BE2C (cell line): Measurements from ENCODE around the gene ZNF668.

ENCODE experiments used
- DNase-seq: peaks from one replicate; pipeline ENCODE4 v3.0.0-alpha.2; 2020
- H3K27me3 ChIP-seq: fragments of 250-450 bp; sonication (Bioruptor Pico); 2 replicates; pipeline ENCODE4 v1.5.1; 2020; ENCODE audit warnings: mild to moderate bottlenecking
- H3K36me3 ChIP-seq: fragments of 250-450 bp; sonication (Bioruptor Pico); 2 replicates; pipeline ENCODE4 v1.5.1; 2020; ENCODE audit warnings: mild to moderate bottlenecking
- H3K4me1 ChIP-seq: fragments of 250-450 bp; sonication (Bioruptor Pico); 2 replicates; pipeline ENCODE4 v1.5.1; 2020
- H3K4me3 ChIP-seq: 2 replicates; pipeline ENCODE4 v1.5.1; 2011; ENCODE audit warnings: low read depth, low read length
- H3K9me3 ChIP-seq: fragments of 250-450 bp; sonication (Bioruptor Pico); 2 replicates; pipeline ENCODE4 v1.5.1; 2020
- TF ChIP-seq, protein P1 (sequence below): IDR thresholded peaks from 2 replicates; pipeline ENCODE4 v1.5.1; 2012; ENCODE audit warnings: mild to moderate bottlenecking, low read depth, low read length

The ZNF668 gene

DNA sequence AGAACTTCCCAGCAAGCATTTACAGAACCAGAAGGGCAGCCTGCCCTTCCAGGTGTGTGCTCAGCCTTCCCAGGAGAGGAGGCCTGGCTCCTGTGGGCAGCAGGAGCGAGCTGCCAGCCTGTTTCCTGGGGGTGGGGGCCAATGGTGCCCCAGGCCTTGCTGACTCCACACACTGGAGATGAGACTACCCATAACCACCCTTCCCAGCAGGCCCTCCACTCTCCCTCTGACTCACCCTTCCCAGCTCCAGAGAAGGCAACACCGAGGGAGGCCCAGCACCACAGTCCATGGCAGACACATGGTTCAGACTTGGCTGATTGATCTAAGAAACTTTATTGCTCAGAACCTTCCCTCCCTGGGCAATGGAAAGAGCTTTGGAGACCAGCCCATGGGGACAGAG, 16.5 kb upstream of the ZNF668 start:
- H3K9me3 ChIP-seq: no peaks in the 10 kb centered on the region
- TF ChIP-seq, protein P1, sequence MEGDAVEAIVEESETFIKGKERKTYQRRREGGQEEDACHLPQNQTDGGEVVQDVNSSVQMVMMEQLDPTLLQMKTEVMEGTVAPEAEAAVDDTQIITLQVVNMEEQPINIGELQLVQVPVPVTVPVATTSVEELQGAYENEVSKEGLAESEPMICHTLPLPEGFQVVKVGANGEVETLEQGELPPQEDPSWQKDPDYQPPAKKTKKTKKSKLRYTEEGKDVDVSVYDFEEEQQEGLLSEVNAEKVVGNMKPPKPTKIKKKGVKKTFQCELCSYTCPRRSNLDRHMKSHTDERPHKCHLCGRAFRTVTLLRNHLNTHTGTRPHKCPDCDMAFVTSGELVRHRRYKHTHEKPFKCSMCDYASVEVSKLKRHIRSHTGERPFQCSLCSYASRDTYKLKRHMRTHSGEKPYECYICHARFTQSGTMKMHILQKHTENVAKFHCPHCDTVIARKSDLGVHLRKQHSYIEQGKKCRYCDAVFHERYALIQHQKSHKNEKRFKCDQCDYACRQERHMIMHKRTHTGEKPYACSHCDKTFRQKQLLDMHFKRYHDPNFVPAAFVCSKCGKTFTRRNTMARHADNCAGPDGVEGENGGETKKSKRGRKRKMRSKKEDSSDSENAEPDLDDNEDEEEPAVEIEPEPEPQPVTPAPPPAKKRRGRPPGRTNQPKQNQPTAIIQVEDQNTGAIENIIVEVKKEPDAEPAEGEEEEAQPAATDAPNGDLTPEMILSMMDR: no peak
- no peak for DNase-seq
- H3K36me3 ChIP-seq: peaks cover 10% of the 10 kb centered on the region
- H3K4me1 ChIP-seq: no peaks in the 10 kb centered on the region
- H3K4me3 ChIP-seq: no peak overlapping the region
- no peaks in the 10 kb centered on the region for H3K27me3 ChIP-seq

DNA sequence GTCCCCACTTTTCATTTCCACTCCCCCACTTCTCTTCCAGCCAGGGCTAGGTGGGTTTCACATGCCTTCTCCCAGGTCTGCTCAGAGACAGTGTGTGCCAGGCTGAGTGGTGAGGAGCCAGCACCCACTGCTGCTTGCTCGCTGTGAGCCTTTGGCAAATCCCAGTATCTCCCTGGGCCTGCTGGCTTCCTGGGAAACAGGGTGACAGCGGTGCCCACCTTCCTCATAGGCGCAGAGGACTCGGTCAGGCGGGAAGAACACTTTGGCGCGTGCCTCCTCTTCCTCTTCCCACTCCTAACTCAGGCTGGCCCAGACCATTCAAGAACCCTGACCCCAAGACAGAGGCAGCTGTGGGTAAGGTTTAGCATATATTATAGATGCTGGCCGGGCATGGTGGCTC, 15.2 kb upstream of the ZNF668 start:
- TF ChIP-seq, protein P1: no peak
- H3K27me3 ChIP-seq: no peaks in the 10 kb centered on the region

DNA sequence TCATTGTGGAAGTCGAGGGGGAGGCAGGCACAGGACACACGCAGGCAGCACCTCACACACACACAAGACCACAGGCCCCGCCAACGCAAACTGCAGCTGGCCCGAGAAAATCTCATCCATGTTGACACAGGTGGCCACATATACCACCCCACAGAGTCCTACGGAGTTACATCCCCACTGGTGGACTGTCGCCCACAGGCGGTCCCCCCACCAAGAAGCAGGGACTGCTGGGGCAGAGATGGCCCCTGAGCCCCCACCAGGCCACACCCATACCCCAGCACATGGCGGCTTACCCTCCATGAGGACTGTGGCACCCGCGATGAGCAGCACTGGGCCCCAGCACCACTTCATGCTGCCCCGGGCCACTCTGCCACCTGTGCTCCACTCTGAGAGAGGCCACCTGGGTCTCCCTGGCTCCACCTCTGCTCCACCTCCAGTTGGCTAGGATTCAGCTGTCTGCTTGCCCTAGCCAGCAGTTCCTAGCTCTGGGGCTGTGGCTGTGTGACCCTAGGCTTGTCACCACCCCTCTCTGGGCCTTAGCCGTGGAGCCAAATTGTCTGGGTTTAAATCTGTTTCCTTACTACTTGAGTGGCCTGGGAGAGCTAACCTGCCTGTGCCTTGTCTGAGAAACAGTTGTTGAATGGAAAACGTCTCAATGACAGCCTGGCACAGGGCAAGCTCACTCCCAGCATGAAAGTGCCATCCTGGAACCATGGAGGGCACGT, 14.6 kb upstream of the ZNF668 start, which contains the start of gene PRSS53:
TSS of gene PRSS53 (minus strand) at position 485 of the 725 bp plus-strand sequence. CDS start at position 351, 134 bp downstream.
- H3K36me3 ChIP-seq: peaks cover 10% of the 10 kb centered on the region
- no peak within 1 kb of the TSS for H3K4me3 ChIP-seq
- H3K27me3 ChIP-seq: no peaks in the 10 kb centered on the region
- H3K9me3 ChIP-seq: no peaks in the 10 kb centered on the region
- H3K4me1 ChIP-seq: no peaks in the 10 kb centered on the region; the same call in 1 of the 2 replicates
- no peak for DNase-seq
- TF ChIP-seq, protein P1: no peak

More for the DNA sequence above, 15.2 kb upstream of the ZNF668 start:
- no peaks in the 10 kb centered on the region for H3K4me1 ChIP-seq
- H3K36me3 ChIP-seq: peaks cover 10% of the 10 kb centered on the region
- H3K4me3 ChIP-seq: no peak overlapping the region
- H3K9me3 ChIP-seq: no peaks in the 10 kb centered on the region
- DNase-seq: no peak

DNA sequence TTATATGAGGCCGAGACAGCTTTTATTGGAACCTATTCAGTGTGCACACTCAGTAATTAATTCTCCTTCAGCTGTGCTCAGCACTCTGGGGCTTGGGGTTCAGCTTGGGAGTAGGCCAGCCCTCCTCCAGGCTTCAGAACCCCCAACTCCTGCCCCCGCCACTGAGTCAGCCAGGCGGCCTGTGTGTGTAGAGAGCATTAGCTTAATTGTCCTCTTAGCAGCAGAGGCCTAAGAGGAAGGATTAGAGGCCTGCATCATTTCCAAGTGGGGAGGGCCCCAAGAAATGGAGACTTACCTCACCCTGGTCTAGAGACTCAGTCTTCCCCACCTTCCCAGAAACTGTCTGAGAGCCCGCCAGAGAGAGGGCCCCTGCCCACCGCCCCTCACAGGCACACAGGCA, 13.9 kb upstream of the ZNF668 start:
- TF ChIP-seq, protein P1: no peak
- no peaks in the 10 kb centered on the region for H3K9me3 ChIP-seq
- H3K4me1 ChIP-seq: no peaks in the 10 kb centered on the region; the same call in 1 of the 2 replicates
- DNase-seq: no peak
- peaks cover 16% of the 10 kb centered on the region for H3K36me3 ChIP-seq
- no peaks in the 10 kb centered on the region for H3K27me3 ChIP-seq
- no peak overlapping the region for H3K4me3 ChIP-seq

DNA sequence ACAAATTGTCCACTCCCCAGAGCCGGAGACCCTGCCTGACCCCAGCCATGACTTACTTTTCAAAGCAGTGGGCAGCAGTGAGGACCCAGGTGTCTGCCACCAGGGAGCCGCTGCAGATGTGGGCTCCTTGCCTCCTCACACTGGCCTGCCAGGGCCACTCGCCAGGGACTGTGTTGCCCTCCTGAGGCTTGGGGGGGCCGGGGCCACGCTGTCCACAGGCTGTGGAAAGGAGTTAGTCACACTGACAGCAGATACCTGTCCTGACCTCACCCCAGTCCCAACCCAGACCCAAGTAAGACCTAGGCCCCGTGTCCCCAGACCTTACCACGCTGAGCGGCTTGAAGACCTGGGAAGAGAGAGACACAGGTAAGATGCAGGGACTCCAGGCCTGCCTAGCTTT, 13.4 kb upstream of the ZNF668 start:
- no peak for DNase-seq
- Histone ChIP-seq H3K36me3 (peaks cover 16% of the 10 kb centered on the region), H3K9me3 (no peaks in the 10 kb centered on the region), H3K4me1 (no peaks in the 10 kb centered on the region; the same call in 1 of the 2 replicates), H3K27me3 (no peaks in the 10 kb centered on the region), H3K4me3 (no peak overlapping the region)
- TF ChIP-seq, protein P1: no peak

DNA sequence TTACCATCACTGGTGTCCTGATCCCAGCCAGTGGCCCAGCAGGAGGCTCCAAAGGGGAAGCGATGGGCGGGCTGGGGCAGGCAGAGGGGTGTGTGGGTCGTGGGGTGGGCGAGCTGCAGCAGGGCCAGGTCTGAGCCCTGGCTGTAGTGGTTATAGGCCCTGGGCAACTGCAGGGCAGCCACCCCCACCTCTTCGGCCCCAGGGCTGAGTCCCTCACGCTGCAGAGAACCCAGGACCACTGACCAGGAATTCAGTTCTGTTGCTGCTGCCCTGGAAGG, 12.5 kb upstream of the ZNF668 start:
- no peak for DNase-seq
- TF ChIP-seq, protein P1: no peak
- H3K4me1 ChIP-seq: no peaks in the 10 kb centered on the region; the same call in 1 of the 2 replicates
- no peaks in the 10 kb centered on the region for H3K27me3 ChIP-seq
- no peak overlapping the region for H3K4me3 ChIP-seq
- no peaks in the 10 kb centered on the region for H3K9me3 ChIP-seq
- H3K36me3 ChIP-seq: peaks cover 16% of the 10 kb centered on the region
